OCI-M2 (cell line): Measurements from ENCODE around the gene CTNS.

ENCODE experiments used
- DNase-seq: peaks from one replicate; lab custom pipeline; 2025; ENCODE audit not compliant: unreplicated experiment; lab: John Stamatoyannopoulos, UW

Gene CTNS

GRCh38 chr17:3622977-3623594 lies 13.5 kb upstream of the CTNS start:
- DNase-seq, result no peak

DNA sequence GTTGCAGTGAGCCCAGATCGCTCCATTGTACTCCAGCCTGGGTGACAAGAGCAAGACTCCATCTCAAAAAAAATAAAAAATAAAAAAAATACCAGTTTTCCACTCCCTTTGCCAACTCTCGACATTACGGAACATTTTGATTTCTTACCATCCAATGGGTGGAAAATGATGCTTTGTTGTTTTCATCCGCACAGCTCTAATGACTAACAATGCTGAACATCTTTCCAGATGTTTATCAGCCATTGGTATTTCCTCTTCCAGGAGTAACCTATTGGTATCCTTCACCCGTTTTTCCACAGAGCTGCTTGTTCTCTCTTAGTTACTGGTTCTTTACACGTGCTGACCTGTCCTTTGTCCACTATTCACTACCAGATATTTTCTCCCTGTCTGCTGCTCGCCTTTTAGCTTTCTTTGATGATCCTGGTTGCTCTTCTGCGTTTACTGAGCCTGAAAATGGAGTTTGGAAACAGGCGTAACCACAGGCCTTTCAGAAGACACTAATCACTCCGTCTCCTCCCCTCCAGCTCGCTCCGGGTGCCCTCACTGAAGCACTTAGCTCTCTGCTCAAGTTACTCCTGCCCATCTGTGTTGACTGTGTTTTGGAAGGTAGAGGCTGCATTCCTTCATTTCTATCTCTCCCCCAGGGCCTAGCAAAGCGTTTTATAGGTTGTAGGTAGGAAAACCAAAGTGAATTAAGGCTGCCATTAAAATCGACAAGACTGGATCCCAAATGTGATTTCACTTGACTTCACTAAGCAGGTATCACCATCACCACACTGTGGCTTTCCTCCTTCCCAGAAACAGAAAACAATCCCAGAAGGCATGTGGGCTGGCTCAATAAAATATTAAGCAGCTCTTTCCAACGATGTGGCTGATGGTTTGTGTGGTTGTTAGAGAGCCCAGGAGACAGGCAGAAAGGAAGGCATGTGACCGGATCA lies 9.5 kb upstream of the CTNS start:
- no peak for DNase-seq

GRCh38 chr17:3627769-3628167 lies 8.8 kb upstream of the CTNS start:
- no peak for DNase-seq

GRCh38 chr17:3630781-3631180 lies 5.8 kb upstream of the CTNS start:
- DNase-seq, result no peak

DNA sequence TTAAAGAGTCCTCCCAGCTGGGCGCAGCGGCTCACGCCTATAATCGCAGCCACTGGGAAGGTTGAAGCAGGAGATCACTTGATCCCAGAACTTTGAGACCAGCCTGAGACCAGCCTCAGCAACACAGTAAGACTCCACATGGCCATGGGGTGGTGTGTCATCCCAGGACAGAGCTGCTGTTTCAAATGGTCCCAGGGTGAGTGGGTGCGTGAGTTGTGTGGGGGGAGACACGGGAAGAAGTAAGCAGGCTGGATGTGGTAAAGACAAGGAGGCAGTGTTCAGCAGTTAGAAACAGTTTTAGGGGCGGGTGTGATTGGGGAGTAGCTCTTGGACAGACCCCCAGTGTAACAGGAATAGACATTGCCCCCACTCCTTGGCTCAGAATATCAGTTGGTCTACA lies 4.3 kb upstream of the CTNS start:
- DNase-seq, result no peak

DNA sequence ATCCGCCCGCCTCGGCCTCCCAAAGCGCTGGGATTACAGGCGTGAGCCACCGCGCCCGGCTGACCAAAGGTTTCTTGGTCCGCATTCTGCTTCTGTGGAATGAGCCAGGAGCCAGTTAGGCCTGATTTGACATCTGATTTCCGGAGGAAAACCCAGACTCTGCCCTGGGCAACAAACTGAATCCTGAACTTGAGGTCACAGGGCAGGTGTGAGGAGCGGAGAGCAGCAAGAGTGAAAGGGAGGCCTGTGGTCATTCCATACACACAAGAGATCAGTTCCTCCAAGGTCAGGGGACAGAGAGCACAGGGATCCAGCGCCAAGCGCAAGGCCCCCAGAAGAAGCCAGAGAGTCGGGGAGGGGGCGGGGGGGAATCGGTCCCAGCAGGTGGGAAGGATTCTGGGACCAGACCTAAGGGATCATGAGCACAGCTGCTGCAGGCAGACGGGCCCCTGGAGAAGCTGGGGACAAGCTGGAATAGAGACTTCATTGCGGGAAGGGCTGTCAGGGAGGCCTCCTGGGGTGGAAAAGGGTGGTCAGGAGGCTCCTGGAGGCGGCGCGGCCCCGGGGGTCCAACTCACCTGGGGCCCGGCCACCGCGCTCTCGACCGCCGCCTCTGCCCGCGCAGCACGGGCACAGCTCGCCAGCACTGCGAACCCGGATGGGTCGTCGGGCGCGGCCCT lies 946 bp upstream of the CTNS start:
- no peak for DNase-seq

DNA sequence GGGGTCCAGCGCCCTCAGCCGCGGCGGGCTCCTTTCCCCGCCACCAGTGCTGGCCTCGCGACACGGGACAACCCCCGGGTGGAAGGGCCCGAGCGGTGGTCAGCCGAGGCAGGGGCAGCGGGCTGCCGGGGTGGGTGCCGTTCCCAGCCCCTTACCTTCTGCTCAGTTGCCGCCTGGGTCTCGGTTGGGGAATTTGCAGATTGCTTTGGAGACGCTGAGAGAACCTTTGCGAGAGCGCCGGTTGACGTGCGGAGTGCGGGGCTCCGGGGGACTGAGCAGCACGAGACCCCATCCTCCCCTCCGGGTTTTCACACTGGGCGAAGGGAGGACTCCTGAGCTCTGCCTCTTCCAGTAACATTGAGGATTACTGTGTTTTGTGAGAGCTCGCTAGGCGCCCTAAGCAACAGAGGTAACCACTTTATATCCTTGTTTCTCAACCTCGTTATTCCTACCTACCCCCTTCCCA lies 381 bp downstream of the CTNS start:
- no peak for DNase-seq

- no peak for DNase-seq
Observed at GRCh38 chr17:3639981-3640596, 3.5 kb downstream of the CTNS start.

GRCh38 chr17:3641014-3641413 lies 4.5 kb downstream of the CTNS start:
- DNase-seq, result no peak

DNA sequence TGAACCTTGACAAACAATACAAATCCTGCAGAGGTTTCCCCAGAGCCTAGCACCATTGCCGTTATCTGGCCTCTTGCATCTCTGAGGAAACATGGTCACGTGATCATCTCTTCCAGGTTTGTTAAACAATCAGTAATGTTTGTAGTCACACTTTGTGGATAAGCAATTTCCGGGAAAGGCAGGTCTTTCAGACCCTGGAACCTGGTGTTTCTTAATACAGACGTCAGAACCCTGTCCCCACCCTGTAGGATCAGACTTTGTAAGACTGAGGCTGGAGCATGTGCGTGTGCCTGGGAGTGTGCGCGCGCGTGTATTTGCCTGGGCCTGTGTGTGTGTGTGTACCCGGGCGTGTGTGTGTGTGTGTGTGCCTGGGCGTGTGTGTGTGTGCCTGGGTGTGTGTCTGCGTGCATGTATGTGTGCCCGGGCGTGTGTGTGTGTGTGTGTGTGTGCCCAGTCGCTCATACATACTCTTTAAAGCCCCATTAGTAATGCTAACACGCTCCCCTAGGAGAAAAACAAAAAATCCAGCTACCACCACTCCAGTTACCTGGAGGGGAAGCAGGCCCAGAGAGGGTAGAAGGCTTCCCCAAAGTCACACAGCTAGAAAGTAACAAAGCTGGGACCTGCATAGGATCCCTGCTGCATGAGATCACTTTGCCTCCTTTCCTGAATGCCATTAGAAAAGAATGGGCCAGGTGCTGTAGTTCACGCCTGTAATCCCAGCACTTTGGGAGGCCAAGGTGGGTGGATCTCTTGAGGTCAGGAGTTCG lies 5.3 kb downstream of the CTNS start:
- no peak for DNase-seq

- DNase-seq, result no peak
Observed at GRCh38 chr17:3643889-3644349, 7.4 kb downstream of the CTNS start.

- no peak for DNase-seq
Observed at GRCh38 chr17:3645310-3645709, 8.8 kb downstream of the CTNS start.

GRCh38 chr17:3647251-3647650 lies 10.7 kb downstream of the CTNS start:
- DNase-seq, result no peak

DNA sequence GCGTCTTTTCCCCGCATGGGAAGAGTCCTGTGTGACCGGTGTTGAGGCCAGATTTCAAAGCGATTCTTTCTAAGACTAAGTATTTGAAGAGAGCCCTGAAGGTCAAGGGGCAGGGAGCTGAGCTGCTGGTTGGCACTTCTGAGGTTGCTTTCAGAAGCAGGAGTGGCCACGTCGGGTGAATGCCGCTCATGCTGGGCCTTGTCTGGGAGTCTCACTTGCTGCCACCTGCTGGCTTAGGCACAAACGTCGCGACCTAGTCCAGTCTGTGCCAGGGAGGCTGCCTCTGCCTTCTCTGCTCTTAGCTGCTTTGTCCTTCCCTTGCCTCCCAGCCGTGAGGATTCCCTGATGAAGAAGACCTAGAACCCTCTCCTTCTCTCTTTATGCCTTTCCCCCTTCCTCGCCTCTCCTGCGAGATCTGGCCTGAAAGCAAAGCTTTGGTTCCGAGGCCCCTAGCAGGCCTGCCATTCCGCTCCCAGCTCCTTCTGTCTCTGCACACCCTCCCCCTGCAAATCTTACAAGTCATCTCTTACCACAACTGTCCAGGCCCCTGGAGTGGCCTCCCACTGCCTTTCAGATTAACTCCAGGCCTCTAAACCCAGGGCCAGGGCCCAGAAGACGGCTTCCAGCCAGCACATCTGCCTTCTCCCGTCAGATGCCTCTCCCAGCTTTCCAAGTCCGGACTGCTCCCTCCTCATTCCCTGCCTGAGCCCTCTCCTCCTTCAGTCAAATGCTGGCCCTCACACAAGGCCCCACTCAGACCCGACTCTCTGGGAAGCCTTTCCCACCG lies 11.4 kb downstream of the CTNS start:
- DNase-seq, result no peak

GRCh38 chr17:3655766-3656165 lies 19.2 kb downstream of the CTNS start:
- no peak for DNase-seq

- no peak for DNase-seq
Observed at GRCh38 chr17:3656353-3656752, 19.8 kb downstream of the CTNS start.

GRCh38 chr17:3656755-3657587 lies 20.4 kb downstream of the CTNS start:
- no peak for DNase-seq

DNA sequence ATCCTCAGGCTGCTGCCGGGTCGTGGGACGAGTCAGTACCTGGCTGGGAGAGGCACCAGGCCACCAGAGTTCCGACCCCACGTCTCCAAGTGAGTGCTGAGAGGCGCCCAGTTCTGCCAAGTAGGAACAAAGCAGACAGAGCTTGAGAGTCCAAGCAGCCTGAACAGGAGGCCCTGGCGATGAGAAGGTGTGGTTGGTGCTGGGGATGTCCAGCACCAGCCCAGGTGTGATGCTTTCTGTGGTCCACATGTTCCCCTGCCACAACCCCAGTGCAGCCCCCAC lies 21.0 kb downstream of the CTNS start:
- no peak for DNase-seq
